ENCODE results near the gene SLC46A1.

DNA sequence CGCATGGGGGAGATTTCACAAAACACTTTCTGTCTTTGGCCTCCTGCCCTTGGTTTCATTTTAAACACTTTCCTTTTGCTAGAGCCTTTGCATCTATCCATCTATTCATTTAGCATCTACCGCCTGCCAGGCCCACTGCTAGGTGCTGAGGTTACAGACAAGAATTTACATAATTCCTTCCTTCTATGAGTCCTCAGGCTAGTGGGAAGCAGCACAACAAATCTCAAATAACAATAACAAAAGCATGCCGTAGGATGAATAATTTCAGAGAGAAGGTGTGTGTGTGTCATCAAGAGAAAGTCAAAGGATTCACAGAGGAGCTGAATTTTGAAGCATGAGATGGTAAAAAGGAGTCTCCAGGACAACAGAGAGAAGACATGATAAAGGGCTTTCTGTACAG lies 6.1 kb upstream of the SLC46A1 start:
- TF ChIP-seq, protein P1, sequence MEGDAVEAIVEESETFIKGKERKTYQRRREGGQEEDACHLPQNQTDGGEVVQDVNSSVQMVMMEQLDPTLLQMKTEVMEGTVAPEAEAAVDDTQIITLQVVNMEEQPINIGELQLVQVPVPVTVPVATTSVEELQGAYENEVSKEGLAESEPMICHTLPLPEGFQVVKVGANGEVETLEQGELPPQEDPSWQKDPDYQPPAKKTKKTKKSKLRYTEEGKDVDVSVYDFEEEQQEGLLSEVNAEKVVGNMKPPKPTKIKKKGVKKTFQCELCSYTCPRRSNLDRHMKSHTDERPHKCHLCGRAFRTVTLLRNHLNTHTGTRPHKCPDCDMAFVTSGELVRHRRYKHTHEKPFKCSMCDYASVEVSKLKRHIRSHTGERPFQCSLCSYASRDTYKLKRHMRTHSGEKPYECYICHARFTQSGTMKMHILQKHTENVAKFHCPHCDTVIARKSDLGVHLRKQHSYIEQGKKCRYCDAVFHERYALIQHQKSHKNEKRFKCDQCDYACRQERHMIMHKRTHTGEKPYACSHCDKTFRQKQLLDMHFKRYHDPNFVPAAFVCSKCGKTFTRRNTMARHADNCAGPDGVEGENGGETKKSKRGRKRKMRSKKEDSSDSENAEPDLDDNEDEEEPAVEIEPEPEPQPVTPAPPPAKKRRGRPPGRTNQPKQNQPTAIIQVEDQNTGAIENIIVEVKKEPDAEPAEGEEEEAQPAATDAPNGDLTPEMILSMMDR (IDR thresholded peaks at IDR 0.05; ENCODE audit: low read depth, low read length): no peak
- no peak for TF ChIP-seq EZH2phosphoT487 (IDR thresholded peaks at IDR 0.05; ENCODE audit: low read depth)
